Caco-2 (cell line): Measurements from ENCODE around the gene ZXDC. TPM values are rescaled to one million over a fixed set of nuclear protein-coding genes. Genes with fewer than 3 reads are reported as not detected.

Experiments
- BruUV-seq: library from RNA; stranded (reverse); fragments of 400-500 nt; replicated peaks from 2 replicates; lab custom pipeline; 2021; lab: Mats Ljungman, UMichigan
- CTCF ChIA-PET: fragments of 300-600 bp; sonication (Branson Sonifier 250); formaldehyde crosslinking; loops from one replicate; lab custom pipeline; 2022; ENCODE audit warnings: antibody characterized with exemption; lab: Charles Lee
- POLR2A ChIA-PET: fragments of 300-600 bp; sonication (Branson Sonifier 250); formaldehyde crosslinking; loops from one replicate; lab custom pipeline; 2022; ENCODE audit warnings: antibody characterized with exemption; lab: Charles Lee
- DNase-seq, 2 experiments: peaks; one replicate each; pipeline versions ENCODE4 v3.0.0 to v3.0.0-alpha.2; 2020 to 2022
- H3K27me3 ChIP-seq: replicated peaks from 2 replicates; pipeline ENCODE4 v1.6.0; 2011; ENCODE audit warnings: low read length; ENCODE audit not compliant: control insufficient read depth, insufficient read depth
- H3K36me3 ChIP-seq: 2 replicates; pipeline ENCODE4 v1.5.1; 2011; ENCODE audit warnings: low read length; ENCODE audit not compliant: control insufficient read depth, insufficient read depth
- H3K4me1 ChIP-seq: fragments of 250-450 bp; sonication (Bioruptor Pico); 2 replicates; pipeline ENCODE4 v1.5.1; 2020; ENCODE audit warnings: mild to moderate bottlenecking
- H3K4me3 ChIP-seq: 2 replicates; pipeline ENCODE4 v1.5.1; 2011; ENCODE audit warnings: low read depth, mild to moderate bottlenecking, control low read depth, low read length
- H3K9me3 ChIP-seq: fragments of 250-450 bp; sonication (Bioruptor Pico); 2 replicates; pipeline ENCODE4 v1.5.1; 2020; ENCODE audit warnings: mild to moderate bottlenecking, moderate library complexity
- H3K27ac Mint-ChIP-seq: one replicate; pipeline ENCODE4 v1.8.0; 2022; ENCODE audit warnings: mixed read lengths; ENCODE audit not compliant: unreplicated experiment
- H3K27me3 Mint-ChIP-seq: one replicate; pipeline ENCODE4 v1.8.0; 2022; ENCODE audit warnings: mixed read lengths; ENCODE audit not compliant: insufficient read depth, unreplicated experiment
- H3K36me3 Mint-ChIP-seq: one replicate; pipeline ENCODE4 v1.8.0; 2022; ENCODE audit warnings: mild to moderate bottlenecking, mixed read lengths; ENCODE audit not compliant: insufficient read depth, unreplicated experiment
- H3K4me1 Mint-ChIP-seq: one replicate; pipeline ENCODE4 v1.8.0; 2022; ENCODE audit warnings: low read depth, mixed read lengths; ENCODE audit not compliant: unreplicated experiment
- H3K4me3 Mint-ChIP-seq: one replicate; pipeline ENCODE4 v1.8.0; 2022; ENCODE audit warnings: mild to moderate bottlenecking, moderate library complexity, mixed read lengths; ENCODE audit not compliant: unreplicated experiment
- H3K9me3 Mint-ChIP-seq: one replicate; pipeline ENCODE4 v1.8.0; 2022; ENCODE audit warnings: mixed read lengths; ENCODE audit not compliant: unreplicated experiment
- CTCF ChIP-seq, 2 experiments: fragments of 200-600 bp in 1 of 2; IDR thresholded peaks; 1 replicate in 1 of 2; 2 replicates in 1 of 2; pipeline versions ENCODE4 v1.5.1 to v1.8.0; 2011 to 2022; ENCODE audit warnings: antibody characterized with exemption in 1 of 2, control low read depth in 1 of 2, inconsistent platforms in 1 of 2, low read depth in 1 of 2, low read length in 1 of 2, mild to moderate bottlenecking in 1 of 2, moderate library complexity in 1 of 2; ENCODE audit not compliant: insufficient read depth in 1 of 2, severe bottlenecking in 1 of 2, unreplicated experiment in 1 of 2
- intact Hi-C: fragments of 100-400 bp; cut with micrococcal nuclease; formaldehyde crosslinking; loops from one replicate; pipeline ENCODE4 v1.10.0; 2022; ENCODE audit not compliant: unreplicated experiment
- total RNA-seq: library from RNA; stranded (reverse); gene quantifications from 2 replicates; pipeline ENCODE4 v1.2.3, GENCODE V29; 2022

The ZXDC gene
- total RNA-seq, 1 experiment from 2014 or later: 28.7 TPM

GRCh38 chr3:126402178-126402577, 73.5 kb downstream of the ZXDC start:
- Histone ChIP-seq H3K9me3 (no peaks in the 10 kb centered on the region), H3K27me3 (no peaks in the 10 kb centered on the region; the same call in 1 of the 2 replicates), H3K4me3 (no peak overlapping the region), H3K36me3 (no peaks in the 10 kb centered on the region), H3K4me1 (no peaks in the 10 kb centered on the region)
- DNase-seq: no peak
- Mint-ChIP-seq H3K4me1 (no peaks in the 10 kb centered on the region), H3K9me3 (no peaks in the 10 kb centered on the region), H3K36me3 (no peaks in the 10 kb centered on the region), H3K4me3 (no peak overlapping the region), H3K27ac (no peak overlapping the region), H3K27me3 (peaks cover 11% of the 10 kb centered on the region)
- ChIA-PET CTCF (interaction anchor here (0.6 to 0.7 kb wide), 2 partner anchors 9 to 72 kb away, joined by 3 read pairs; no protein-coding TSS in a partner anchor), POLR2A (no interaction called here)
- intact Hi-C loops: no loop called here
- no peak for TF ChIP-seq CTCF (IDR thresholded peaks at IDR 0.05; ENCODE audit: insufficient read depth in 1 of 2, low read depth in 1 of 2, low read length in 1 of 2, severe bottlenecking in 1 of 2, unreplicated experiment in 1 of 2)
- BruUV-seq: no TSS peak

- CTCF ChIA-PET: no interaction called here
Measured at GRCh38 chr3:126401611-126402160, 74.0 kb downstream of the ZXDC start.

GRCh38 chr3:126399756-126400155, 75.9 kb downstream of the ZXDC start:
- no peak overlapping the region for H3K27ac Mint-ChIP-seq
- intact Hi-C loops: no loop called here
- no peak for DNase-seq
- no peaks in the 10 kb centered on the region for H3K9me3 Mint-ChIP-seq
- ChIA-PET CTCF (no interaction called here), POLR2A (no interaction called here)
- H3K27me3 Mint-ChIP-seq: peaks cover 11% of the 10 kb centered on the region
- TF ChIP-seq CTCF (IDR thresholded peaks at IDR 0.05; ENCODE audit: insufficient read depth in 1 of 2, low read depth in 1 of 2, low read length in 1 of 2, severe bottlenecking in 1 of 2, unreplicated experiment in 1 of 2): no peak
- H3K4me3 Mint-ChIP-seq: no peak overlapping the region
- no peaks in the 10 kb centered on the region for H3K36me3 Mint-ChIP-seq
- Histone ChIP-seq H3K4me3 (no peak overlapping the region), H3K9me3 (no peaks in the 10 kb centered on the region), H3K4me1 (no peaks in the 10 kb centered on the region), H3K36me3 (no peaks in the 10 kb centered on the region), H3K27me3 (no peaks in the 10 kb centered on the region)
- no TSS peak for BruUV-seq
- no peaks in the 10 kb centered on the region for H3K4me1 Mint-ChIP-seq

More at GRCh38 chr3:126401611-126402160, 74.0 kb downstream of the ZXDC start:
- intact Hi-C loops: no loop called here
- Mint-ChIP-seq H3K4me3 (no peak overlapping the region), H3K27me3 (peaks cover 11% of the 10 kb centered on the region), H3K27ac (no peak overlapping the region), H3K9me3 (no peaks in the 10 kb centered on the region), H3K36me3 (no peaks in the 10 kb centered on the region), H3K4me1 (no peaks in the 10 kb centered on the region)
- no peaks in the 10 kb centered on the region for H3K4me1 ChIP-seq
- no peaks in the 10 kb centered on the region for H3K36me3 ChIP-seq
- TF ChIP-seq CTCF (IDR thresholded peaks at IDR 0.05; ENCODE audit: insufficient read depth in 1 of 2, low read depth in 1 of 2, low read length in 1 of 2, severe bottlenecking in 1 of 2, unreplicated experiment in 1 of 2): no peak
- H3K4me3 ChIP-seq: no peak overlapping the region
- no peaks in the 10 kb centered on the region for H3K9me3 ChIP-seq
- DNase-seq: no peak
- POLR2A ChIA-PET: no interaction called here
- BruUV-seq: no TSS peak
- no peaks in the 10 kb centered on the region; the same call in 1 of the 2 replicates for H3K27me3 ChIP-seq
